Calu3 (cell line): ENCODE results near the gene ANKS1B. TPM values are rescaled to one million over a fixed set of nuclear protein-coding genes. Genes with fewer than 3 reads are reported as not detected.
"Not testable (repeated sequence)": the region's sequence is repeated elsewhere in the genome, so short reads cannot be mapped to it uniquely, and the experiment has no call there.

ENCODE experiments used
- BruUV-seq: library from RNA; stranded (reverse); fragments of 400-500 nt; replicated peaks from 2 replicates; lab custom pipeline; 2021; lab: Mats Ljungman, UMichigan
- CTCF ChIA-PET: fragments of 300-600 bp; sonication (Branson Sonifier 250); formaldehyde crosslinking; loops from one replicate; lab custom pipeline; 2022; ENCODE audit warnings: antibody characterized with exemption; lab: Charles Lee
- DNase-seq: peaks from one replicate; pipeline ENCODE4 v3.0.0; 2022
- H3K27ac Mint-ChIP-seq: one replicate; pipeline ENCODE4 v1.8.0; 2022; ENCODE audit warnings: mixed read lengths; ENCODE audit not compliant: unreplicated experiment
- H3K27me3 Mint-ChIP-seq: one replicate; pipeline ENCODE4 v1.8.0; 2022; ENCODE audit warnings: mixed read lengths; ENCODE audit not compliant: unreplicated experiment
- H3K36me3 Mint-ChIP-seq: one replicate; pipeline ENCODE4 v1.8.0; 2022; ENCODE audit warnings: mild to moderate bottlenecking, moderate library complexity, mixed read lengths; ENCODE audit not compliant: insufficient read depth, unreplicated experiment
- H3K4me1 Mint-ChIP-seq: one replicate; pipeline ENCODE4 v1.8.0; 2022; ENCODE audit warnings: mild to moderate bottlenecking, low read depth, mixed read lengths; ENCODE audit not compliant: unreplicated experiment
- H3K4me3 Mint-ChIP-seq: one replicate; pipeline ENCODE4 v1.8.0; 2022; ENCODE audit warnings: mild to moderate bottlenecking, low read depth, moderate library complexity, mixed read lengths; ENCODE audit not compliant: unreplicated experiment
- H3K9me3 Mint-ChIP-seq: one replicate; pipeline ENCODE4 v1.8.0; 2022; ENCODE audit warnings: low read depth, mixed read lengths; ENCODE audit not compliant: unreplicated experiment
- CTCF ChIP-seq: fragments of 200-600 bp; IDR thresholded peaks from one replicate; pipeline ENCODE4 v1.8.0; 2022; ENCODE audit warnings: antibody characterized with exemption; ENCODE audit not compliant: unreplicated experiment
- intact Hi-C: fragments of 100-400 bp; cut with micrococcal nuclease; formaldehyde crosslinking; loops from one replicate; pipeline ENCODE4 v1.10.0; 2022; ENCODE audit not compliant: unreplicated experiment
- total RNA-seq: library from RNA; stranded (reverse); gene quantifications from 2 replicates; pipeline ENCODE4 v1.2.3, GENCODE V29; 2022

ANKS1B gene
- total RNA-seq, 1 experiment from 2014 or later: 1.7 TPM

GRCh38 chr12:99722690-99723486, 261.8 kb downstream of the ANKS1B start:
- intact Hi-C loops: no loop called here
- CTCF ChIA-PET: no interaction called here
- no peak for TF ChIP-seq CTCF
- H3K36me3 Mint-ChIP-seq: no peaks in the 10 kb centered on the region
- DNase-seq: no peak
- no peaks in the 10 kb centered on the region for H3K4me1 Mint-ChIP-seq
- no peak overlapping the region for H3K4me3 Mint-ChIP-seq
- BruUV-seq: no TSS peak
- H3K27me3 Mint-ChIP-seq: no peaks in the 10 kb centered on the region
- no peaks in the 10 kb centered on the region for H3K9me3 Mint-ChIP-seq
- no peak overlapping the region for H3K27ac Mint-ChIP-seq

GRCh38 chr12:99721715-99722275, 262.9 kb downstream of the ANKS1B start:
- TF ChIP-seq CTCF: no peak
- peaks cover 1% of the 10 kb centered on the region for H3K9me3 Mint-ChIP-seq
- intact Hi-C loops: no loop called here
- H3K4me3 Mint-ChIP-seq: no peak overlapping the region
- no TSS peak for BruUV-seq
- no peaks in the 10 kb centered on the region for H3K27me3 Mint-ChIP-seq
- CTCF ChIA-PET: no interaction called here
- no peak for DNase-seq
- H3K27ac Mint-ChIP-seq: no peak overlapping the region
- no peaks in the 10 kb centered on the region for H3K4me1 Mint-ChIP-seq
- H3K36me3 Mint-ChIP-seq: no peaks in the 10 kb centered on the region

- H3K36me3 Mint-ChIP-seq, H3K9me3 Mint-ChIP-seq, BruUV-seq, DNase-seq, H3K27me3 Mint-ChIP-seq, H3K4me3 Mint-ChIP-seq, H3K27ac Mint-ChIP-seq, intact Hi-C loops, H3K4me1 Mint-ChIP-seq, CTCF ChIA-PET: not testable (repeated sequence)
Observed at GRCh38 chr12:99720083-99720465, 264.7 kb downstream of the ANKS1B start.

- H3K4me3 Mint-ChIP-seq, CTCF ChIA-PET, BruUV-seq, H3K27ac Mint-ChIP-seq, H3K9me3 Mint-ChIP-seq, intact Hi-C loops, H3K27me3 Mint-ChIP-seq, H3K4me1 Mint-ChIP-seq, H3K36me3 Mint-ChIP-seq, DNase-seq: not testable (repeated sequence)
Observed at GRCh38 chr12:99719411-99720082, 265.2 kb downstream of the ANKS1B start.

- intact Hi-C loops, BruUV-seq, H3K36me3 Mint-ChIP-seq, H3K27me3 Mint-ChIP-seq, H3K4me1 Mint-ChIP-seq, H3K27ac Mint-ChIP-seq, DNase-seq, H3K4me3 Mint-ChIP-seq, H3K9me3 Mint-ChIP-seq, CTCF ChIA-PET: not testable (repeated sequence)
Observed at GRCh38 chr12:99715841-99716510, 268.8 kb downstream of the ANKS1B start.

- H3K4me1 Mint-ChIP-seq, H3K27ac Mint-ChIP-seq, BruUV-seq, H3K27me3 Mint-ChIP-seq, DNase-seq, H3K9me3 Mint-ChIP-seq, H3K36me3 Mint-ChIP-seq, intact Hi-C loops, H3K4me3 Mint-ChIP-seq, CTCF ChIA-PET: not testable (repeated sequence)
Observed at GRCh38 chr12:99714921-99715320, 269.8 kb downstream of the ANKS1B start.
